Trophoblast cell (in vitro differentiated cells and primary cell): Measurements from ENCODE around the gene NDST3.

ENCODE experiments used
- DNase-seq, 2 donors: peaks; one replicate each; pipeline ENCODE4 v3.0.0-alpha.2; 2016
- H2AFZ ChIP-seq: 2 replicates; pipeline ENCODE4 v1.6.1; 2013; ENCODE audit warnings: low read length, moderate library complexity, mild to moderate bottlenecking; ENCODE audit not compliant: insufficient read depth, poor library complexity
- H2AK5ac ChIP-seq: 2 replicates; pipeline ENCODE4 v1.6.1; 2013; ENCODE audit warnings: mild to moderate bottlenecking, low read length
- H2BK120ac ChIP-seq: 2 replicates; pipeline ENCODE4 v1.6.1; 2013; ENCODE audit warnings: low read length, mild to moderate bottlenecking, moderate library complexity; ENCODE audit not compliant: insufficient read depth, poor library complexity
- H2BK12ac ChIP-seq: 2 replicates; pipeline ENCODE4 v1.6.1; 2013; ENCODE audit warnings: mild to moderate bottlenecking, low read length, moderate library complexity
- H2BK5ac ChIP-seq: 2 replicates; pipeline ENCODE4 v1.6.1; 2013; ENCODE audit warnings: low read length, low read depth, moderate library complexity, mild to moderate bottlenecking; ENCODE audit not compliant: poor library complexity
- H3K14ac ChIP-seq: 2 replicates; pipeline ENCODE4 v1.6.1; 2013; ENCODE audit warnings: mild to moderate bottlenecking, low read length
- H3K18ac ChIP-seq: 2 replicates; pipeline ENCODE4 v1.6.1; 2013; ENCODE audit warnings: mild to moderate bottlenecking, low read length
- H3K23ac ChIP-seq: 2 replicates; pipeline ENCODE4 v1.6.1; 2013; ENCODE audit warnings: low read length
- H3K27ac ChIP-seq: 2 replicates; pipeline ENCODE4 v1.5.1; 2013; ENCODE audit warnings: low read depth, mild to moderate bottlenecking, inconsistent platforms, low read length, moderate library complexity
- H3K27me3 ChIP-seq: 2 replicates; pipeline ENCODE4 v1.6.1; 2013; ENCODE audit warnings: inconsistent platforms, mild to moderate bottlenecking, low read length, moderate library complexity; ENCODE audit not compliant: insufficient read depth
- H3K36me3 ChIP-seq, 2 experiments: 1 replicate in 1 of 2; 2 replicates in 1 of 2; pipeline ENCODE4 v1.6.1; 2013; ENCODE audit warnings: low read length in 2 of 2, mild to moderate bottlenecking in 2 of 2, moderate library complexity in 1 of 2; ENCODE audit not compliant: insufficient read depth in 2 of 2, control insufficient read depth in 1 of 2
- H3K4ac ChIP-seq: 2 replicates; pipeline ENCODE4 v1.6.1; 2013; ENCODE audit warnings: low read depth, mild to moderate bottlenecking, low read length, moderate library complexity
- H3K4me1 ChIP-seq, 2 experiments: 1 replicate in 1 of 2; 2 replicates in 1 of 2; pipeline ENCODE4 v1.6.1; 2013; ENCODE audit warnings: low read length in 2 of 2, mild to moderate bottlenecking in 2 of 2, moderate library complexity in 1 of 2; ENCODE audit not compliant: insufficient read depth in 2 of 2, control insufficient read depth in 1 of 2
- H3K4me2 ChIP-seq: 2 replicates; pipeline ENCODE4 v1.6.1; 2013; ENCODE audit warnings: inconsistent platforms, mild to moderate bottlenecking, low read length, moderate library complexity
- H3K4me3 ChIP-seq: 2 replicates; pipeline ENCODE4 v1.5.1; 2013; ENCODE audit warnings: mild to moderate bottlenecking, low read depth, low read length, inconsistent platforms
- H3K79me1 ChIP-seq: one replicate; pipeline ENCODE4 v1.6.1; 2013; ENCODE audit warnings: low read length
- H3K79me2 ChIP-seq: 2 replicates; pipeline ENCODE4 v1.6.1; 2013; ENCODE audit warnings: low read length, mild to moderate bottlenecking; ENCODE audit not compliant: control insufficient read depth, insufficient read depth, poor library complexity
- H3K9ac ChIP-seq: 2 replicates; pipeline ENCODE4 v1.6.1; 2013; ENCODE audit warnings: mild to moderate bottlenecking, low read length
- H3K9me3 ChIP-seq: 2 replicates; pipeline ENCODE4 v1.6.1; 2013; ENCODE audit warnings: low read depth, mild to moderate bottlenecking, control low read depth, inconsistent platforms, low read length; ENCODE audit not compliant: insufficient read depth
- H4K12ac ChIP-seq: 2 replicates; pipeline ENCODE4 v1.6.1; 2013; ENCODE audit warnings: low read depth, mild to moderate bottlenecking, low read length, moderate library complexity
- H4K8ac ChIP-seq: 2 replicates; pipeline ENCODE4 v1.6.1; 2013; ENCODE audit warnings: low read depth, mild to moderate bottlenecking, low read length, moderate library complexity
- H4K91ac ChIP-seq: one replicate; pipeline ENCODE4 v1.6.1; 2013; ENCODE audit warnings: low read depth, mild to moderate bottlenecking, low read length, moderate library complexity
- WGBS: extraction: QIAGEN DNeasy Blood & Tissue Kit; methylation state at CpG from one replicate; pipeline ENCODE4 v1.1.7; 2013; ENCODE audit warnings: missing lambda C conversion rate; ENCODE audit not compliant: insufficient read length, insufficient coverage; ENCODE audit errors: extremely low coverage; 5-methylcytosine and 5-hydroxymethylcytosine counted together

Gene NDST3

DNA sequence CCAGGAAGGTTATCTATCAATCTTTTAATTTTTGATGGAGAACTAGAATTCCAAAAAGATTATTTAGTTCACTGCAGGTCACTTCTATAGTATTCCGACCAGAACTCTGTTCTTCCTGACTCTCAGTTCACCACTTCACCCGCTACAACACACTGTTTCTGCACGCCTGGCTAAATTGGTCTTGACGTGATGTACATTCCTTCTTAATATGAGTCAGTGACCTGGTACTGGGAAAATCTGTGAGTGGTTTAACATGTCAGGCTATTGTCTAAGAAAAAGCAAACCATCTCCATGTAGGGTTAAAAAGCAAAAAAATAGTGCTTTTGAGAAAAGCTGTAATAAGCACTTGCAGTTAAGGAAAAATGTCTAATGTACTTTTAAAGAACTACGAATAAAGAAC lies 120.4 kb downstream of the NDST3 start:
- no CpG with 5 or more reads among the region's 5 CpGs for WGBS
- Histone ChIP-seq H4K91ac (no peak overlapping the region), H3K79me1 (no peaks in the 10 kb centered on the region), H2BK5ac (no peak overlapping the region), H2BK12ac (no peak overlapping the region), H4K8ac (no peak overlapping the region), H3K79me2 (no peaks in the 10 kb centered on the region), H2AK5ac (no peak overlapping the region), H2BK120ac (no peak overlapping the region), H3K4me2 (no peak overlapping the region), H3K18ac (no peak overlapping the region), H2AFZ (no peak overlapping the region), H3K23ac (no peak overlapping the region), H3K27ac (no peak overlapping the region), H3K9ac (no peak overlapping the region), H3K14ac (no peak overlapping the region), H3K9me3 (no peaks in the 10 kb centered on the region), H3K4ac (no peak overlapping the region), H4K12ac (no peak overlapping the region), H3K36me3 (no peaks in the 10 kb centered on the region), H3K4me1 (no peaks in the 10 kb centered on the region), H3K27me3 (no peaks in the 10 kb centered on the region), H3K4me3 (no peak overlapping the region)
- peak in 1 of 2 donors; percentile 31 for DNase-seq

DNA sequence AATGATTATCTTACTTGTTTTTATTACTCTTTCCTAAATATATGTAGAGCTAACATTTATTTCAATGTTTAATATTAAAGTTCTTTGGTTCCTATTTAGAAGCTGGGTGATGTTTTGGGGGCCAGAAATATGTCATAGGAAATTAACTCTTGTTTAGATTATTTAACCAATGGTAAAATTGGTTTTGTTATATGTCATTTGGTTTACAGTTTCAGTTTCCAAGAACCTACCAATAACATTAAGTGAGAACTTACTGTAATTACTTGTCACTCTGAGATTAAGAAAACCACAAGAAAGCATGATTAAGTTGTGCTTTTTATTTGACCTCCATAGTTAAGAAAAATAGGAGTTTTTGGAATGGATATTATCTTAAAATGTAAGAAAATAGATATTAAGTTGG lies 121.2 kb downstream of the NDST3 start:
- no peak overlapping the region for H3K4me3 ChIP-seq
- H3K14ac ChIP-seq, result no peak overlapping the region
- no peaks in the 10 kb centered on the region for H3K4me1 ChIP-seq
- no peak overlapping the region for H2BK120ac ChIP-seq
- H3K4ac ChIP-seq, result no peak overlapping the region
- no peak overlapping the region for H3K27ac ChIP-seq
- H2BK5ac ChIP-seq, result no peak overlapping the region
- no peak overlapping the region for H3K4me2 ChIP-seq
- H3K79me2 ChIP-seq, result no peaks in the 10 kb centered on the region
- no peak overlapping the region for H4K12ac ChIP-seq
- no peak overlapping the region for H4K91ac ChIP-seq
- no peak overlapping the region for H4K8ac ChIP-seq
- no peaks in the 10 kb centered on the region for H3K79me1 ChIP-seq
- H2AK5ac ChIP-seq, result no peak overlapping the region
- H3K27me3 ChIP-seq, result no peaks in the 10 kb centered on the region
- no peak overlapping the region for H2AFZ ChIP-seq
- H3K9ac ChIP-seq, result no peak overlapping the region
- no peak overlapping the region for H3K18ac ChIP-seq
- H3K36me3 ChIP-seq, result no peaks in the 10 kb centered on the region
- DNase-seq, result no peak
- no peak overlapping the region for H3K23ac ChIP-seq
- H3K9me3 ChIP-seq, result no peaks in the 10 kb centered on the region
- H2BK12ac ChIP-seq, result no peak overlapping the region

DNA sequence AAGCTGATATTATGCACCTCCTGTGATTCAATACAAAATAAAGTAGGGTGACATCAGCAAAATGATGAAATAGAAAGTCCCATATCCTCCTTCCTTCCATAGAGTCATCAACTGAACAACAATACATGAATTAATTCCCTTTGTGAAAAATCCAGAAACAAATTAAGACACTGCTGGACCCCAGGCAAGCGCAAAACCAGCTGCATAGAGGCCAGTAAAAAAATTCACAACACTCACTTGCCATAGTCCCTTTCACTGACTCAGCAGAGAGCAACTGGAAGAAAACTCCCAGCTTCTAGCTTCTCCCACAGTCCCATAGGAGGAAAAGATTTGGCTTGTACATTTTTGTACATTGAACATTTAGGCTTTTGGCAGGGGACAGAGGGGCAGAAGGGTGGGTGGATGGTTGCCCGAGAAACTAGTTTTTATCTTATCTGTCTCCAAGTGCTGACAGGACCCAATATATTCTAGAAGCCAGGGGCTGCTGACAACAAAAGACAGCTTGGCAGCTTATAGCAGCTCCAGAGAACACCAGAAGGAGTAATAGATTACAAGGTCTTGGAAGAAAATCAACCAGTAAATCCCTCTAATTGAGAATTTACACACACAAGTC lies 124.6 kb downstream of the NDST3 start:
- H3K4me3 ChIP-seq, result no peak overlapping the region
- no peak overlapping the region for H4K91ac ChIP-seq
- no peak for DNase-seq
- H3K4me2 ChIP-seq, result no peak overlapping the region
- H3K36me3 ChIP-seq, result peaks cover 0 to 2% of the 10 kb centered on the region in 2 experiments
- no peaks in the 10 kb centered on the region for H3K27me3 ChIP-seq
- H3K9ac ChIP-seq, result no peak overlapping the region
- no peak overlapping the region for H2BK5ac ChIP-seq
- H3K4ac ChIP-seq, result no peak overlapping the region
- H2BK120ac ChIP-seq, result no peak overlapping the region
- H3K27ac ChIP-seq, result no peak overlapping the region
- H3K23ac ChIP-seq, result no peak overlapping the region
- no peak overlapping the region for H2AFZ ChIP-seq
- H3K14ac ChIP-seq, result no peak overlapping the region
- no peaks in the 10 kb centered on the region for H3K4me1 ChIP-seq
- H3K18ac ChIP-seq, result no peak overlapping the region
- H3K79me1 ChIP-seq, result no peaks in the 10 kb centered on the region
- no peak overlapping the region for H2BK12ac ChIP-seq
- H3K9me3 ChIP-seq, result peaks cover 4% of the 10 kb centered on the region
- H4K8ac ChIP-seq, result no peak overlapping the region
- H3K79me2 ChIP-seq, result no peaks in the 10 kb centered on the region
- WGBS, result no CpG with 5 or more reads among the region's 2 CpGs
- no peak overlapping the region for H4K12ac ChIP-seq
- no peak overlapping the region for H2AK5ac ChIP-seq

DNA sequence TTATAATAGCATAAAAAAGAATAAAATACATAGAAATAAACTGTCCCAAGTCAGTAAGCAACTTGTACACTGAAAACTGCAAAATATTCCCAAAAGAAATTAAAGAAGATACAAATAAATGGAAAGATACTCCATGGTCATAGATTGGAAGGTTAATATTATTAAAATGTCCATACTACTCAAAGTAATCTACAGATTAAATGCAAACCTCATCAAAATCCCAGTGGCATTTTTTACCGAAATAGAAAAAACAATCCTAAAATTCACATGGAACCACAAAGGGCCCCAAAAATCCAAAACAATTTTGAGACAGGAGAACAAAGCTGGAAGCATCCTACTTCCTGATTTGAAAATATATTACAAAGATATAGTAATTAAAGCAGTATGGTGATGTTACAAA lies 133.0 kb downstream of the NDST3 start:
- no peak overlapping the region for H3K4me3 ChIP-seq
- H3K27ac ChIP-seq, result no peak overlapping the region
- no peak for DNase-seq
- WGBS, result no CpG with 5 or more reads among the region's 1 CpG
- no peaks in the 10 kb centered on the region for H3K79me1 ChIP-seq
- no peak overlapping the region for H3K4me2 ChIP-seq
- H4K12ac ChIP-seq, result no peak overlapping the region
- H3K14ac ChIP-seq, result no peak overlapping the region
- no peak overlapping the region for H2BK120ac ChIP-seq
- H2AK5ac ChIP-seq, result no peak overlapping the region
- H3K4ac ChIP-seq, result no peak overlapping the region
- H4K8ac ChIP-seq, result no peak overlapping the region
- H3K4me1 ChIP-seq, result no peaks in the 10 kb centered on the region
- H3K27me3 ChIP-seq, result no peaks in the 10 kb centered on the region
- H3K9ac ChIP-seq, result no peak overlapping the region
- H3K9me3 ChIP-seq, result no peaks in the 10 kb centered on the region
- H2BK12ac ChIP-seq, result no peak overlapping the region
- no peak overlapping the region for H3K18ac ChIP-seq
- no peak overlapping the region for H2BK5ac ChIP-seq
- no peak overlapping the region for H3K23ac ChIP-seq
- no peak overlapping the region for H4K91ac ChIP-seq
- H2AFZ ChIP-seq, result no peak overlapping the region
- H3K36me3 ChIP-seq, result no peaks in the 10 kb centered on the region
- H3K79me2 ChIP-seq, result no peaks in the 10 kb centered on the region
